Small intestine (tissue), 7 donors: Measurements from ENCODE around the gene RCOR3. TPM values are rescaled to one million over a fixed set of nuclear protein-coding genes. Genes with fewer than 3 reads are reported as not detected.
"Not testable (repeated sequence)": the region's sequence is repeated elsewhere in the genome, so short reads cannot be mapped to it uniquely, and the experiment has no call there.

Experiments used
- DNase-seq, 2 donors: peaks; one replicate each; pipeline versions ENCODE4 v3.0.0 to v3.0.0-alpha.2; 2013
- FAIRE-seq: peaks from 2 replicates; lab custom pipeline; 2012; peaks lifted over from hg19 to GRCh38; lab: Jason Lieb, UNC
- H3K27ac ChIP-seq, 3 donors: one replicate each; pipeline ENCODE4 v1.5.1; 2013; ENCODE audit warnings: low read length in 2 of 3, mild to moderate bottlenecking in 2 of 3, control low read depth in 1 of 3, inconsistent platforms in 1 of 3, low read depth in 1 of 3, moderate library complexity in 1 of 3
- H3K27me3 ChIP-seq, 3 donors: one replicate each; pipeline ENCODE4 v1.6.1; 2013; ENCODE audit warnings: low read length in 3 of 3, inconsistent platforms in 1 of 3; ENCODE audit not compliant: control insufficient read depth in 3 of 3, insufficient read depth in 3 of 3
- H3K36me3 ChIP-seq, 3 donors: one replicate each; pipeline ENCODE4 v1.6.1; 2013; ENCODE audit warnings: low read length in 3 of 3, inconsistent platforms in 1 of 3, low read depth in 1 of 3, mild to moderate bottlenecking in 1 of 3, moderate library complexity in 1 of 3; ENCODE audit not compliant: control insufficient read depth in 3 of 3, insufficient read depth in 2 of 3
- H3K4me1 ChIP-seq, 3 donors: one replicate each; pipeline ENCODE4 v1.6.1; 2013; ENCODE audit warnings: low read length in 2 of 3, inconsistent platforms in 1 of 3, low read depth in 1 of 3, mild to moderate bottlenecking in 1 of 3, moderate library complexity in 1 of 3; ENCODE audit not compliant: control insufficient read depth in 3 of 3, insufficient read depth in 2 of 3
- H3K4me3 ChIP-seq, 3 donors: one replicate each; pipeline ENCODE4 v1.5.1; 2013; ENCODE audit warnings: low read length in 3 of 3, control low read depth in 1 of 3, inconsistent platforms in 1 of 3, low read depth in 1 of 3, mild to moderate bottlenecking in 1 of 3, moderate library complexity in 1 of 3
- H3K9me3 ChIP-seq, 2 donors: one replicate each; pipeline ENCODE4 v1.6.1; 2013; ENCODE audit warnings: low read depth in 1 of 2, low read length in 1 of 2; ENCODE audit not compliant: control insufficient read depth in 2 of 2, insufficient read depth in 1 of 2
- WGBS, 3 donors: extraction: QIAGEN DNeasy Blood & Tissue Kit; methylation state at CpG; one replicate each; pipeline ENCODE4 v1.1.7; 2013; 5-methylcytosine and 5-hydroxymethylcytosine counted together
- polyA plus RNA-seq, 4 donors: library from polyadenylated mRNA; stranded (reverse) in 3 of 4; unstranded in 1 of 4; fragments of 200-250 nt in 3 of 4; fragments of 120-200 nt in 1 of 4; gene quantifications; one replicate each; pipeline versions ENCODE4 v1.2.1 to v1.2.3, GENCODE V29; 2013
- donor health status: healthy with polysubstance abuse.
- donor health status: control.
- donor health status: control.
- donor health status: Bipolar disorder and iron deficiency.
- donor health status: healthy.

The RCOR3 gene
- polyA plus RNA-seq, 4 donors, result 17.8 to 66.4 (median 30.3) TPM

DNA sequence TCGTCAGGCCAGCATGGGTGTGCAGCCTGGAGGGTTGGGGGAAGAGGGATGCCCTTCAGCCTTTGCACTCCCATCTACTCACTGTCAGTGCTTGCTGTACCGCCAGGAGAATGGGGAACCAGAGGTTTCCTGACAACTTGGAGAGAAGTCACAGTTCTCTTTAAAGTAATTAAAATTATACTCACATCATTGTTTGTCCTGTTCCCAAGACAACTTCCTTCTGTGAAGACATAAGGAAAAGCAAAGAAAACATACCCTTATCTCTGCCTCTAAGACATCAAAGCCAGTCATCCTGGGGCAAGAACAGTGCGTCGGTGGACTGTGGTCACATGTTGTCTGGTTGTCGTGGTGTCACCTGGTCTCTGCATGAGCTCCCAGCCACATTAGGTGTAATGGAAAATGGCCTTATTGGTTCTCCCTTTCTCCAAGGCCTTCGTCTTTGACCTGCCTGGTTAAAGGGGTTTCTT lies 85.0 kb downstream of the RCOR3 start:
- 16 to 55% (median 41%) methylated on average over 6 of the region's 6 CpGs for WGBS, 3 donors
- peaks cover 2 to 6% (median 5%) of the 10 kb centered on the region in 3 donors for H3K4me1 ChIP-seq
- FAIRE-seq, result no peak
- H3K27me3 ChIP-seq, result no peaks in the 10 kb centered on the region
- no peaks in the 10 kb centered on the region for H3K9me3 ChIP-seq
- peak overlapping the region in 1 of 3 donors; percentile 5 for H3K27ac ChIP-seq
- no peak overlapping the region for H3K4me3 ChIP-seq
- peaks cover 0 to 3% (median 0%) of the 10 kb centered on the region in 3 donors for H3K36me3 ChIP-seq
- peak; percentile 42 to 71 for DNase-seq

- 97 to 100% (median 99%) methylated on average over 2 of the region's 2 CpGs for WGBS, 3 donors
- FAIRE-seq, result no peak
Observed at GRCh38 chr1:211345719-211346118, 86.6 kb downstream of the RCOR3 start.

DNA sequence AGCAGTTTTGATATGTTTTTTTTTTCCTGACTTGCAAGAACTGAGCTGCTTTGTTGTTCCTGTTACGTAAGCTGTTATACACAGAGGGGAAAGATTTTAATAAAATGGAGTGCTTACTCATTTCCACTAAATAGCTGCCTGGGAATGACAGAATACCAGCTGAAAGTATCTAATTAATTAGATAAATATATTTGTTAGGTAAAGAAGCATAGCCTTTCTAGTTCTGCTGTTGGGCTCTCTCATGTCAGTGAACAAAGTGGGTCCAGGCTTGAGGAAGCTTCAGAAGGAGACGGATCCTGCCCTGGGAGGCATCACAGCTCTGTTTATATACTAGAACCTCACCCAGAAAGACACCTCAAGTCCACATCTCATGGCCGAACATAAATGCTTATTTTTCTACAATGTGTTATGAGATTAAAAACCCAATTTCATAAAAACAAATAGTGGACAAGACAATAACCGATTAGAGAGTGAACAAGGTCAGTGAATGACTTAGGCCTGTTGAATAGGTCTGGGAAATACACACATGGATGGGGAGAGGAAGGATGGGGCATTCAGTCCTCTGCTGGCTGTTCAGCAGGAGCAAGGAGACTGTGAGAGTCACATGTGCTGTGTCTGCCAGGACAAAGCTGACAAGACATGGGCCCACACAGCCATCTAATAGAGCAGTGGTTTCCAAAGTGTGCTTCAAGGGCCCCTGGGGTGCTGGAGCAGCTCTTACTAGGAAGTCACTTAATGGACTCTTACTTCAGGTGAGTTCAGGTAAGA lies 88.1 kb downstream of the RCOR3 start:
- H3K9me3 ChIP-seq, result peaks cover 0 to 8% of the 10 kb centered on the region in 2 donors
- H3K4me3 ChIP-seq, result no peak overlapping the region
- peaks cover 0 to 3% (median 0%) of the 10 kb centered on the region in 3 donors for H3K36me3 ChIP-seq
- FAIRE-seq (no peak), DNase-seq (no peak)
- H3K27me3 ChIP-seq, result no peaks in the 10 kb centered on the region
- WGBS, 3 donors, result 84 to 89% (median 88%) methylated on average over 4 of the region's 4 CpGs
- peaks cover 0 to 6% (median 2%) of the 10 kb centered on the region in 3 donors for H3K4me1 ChIP-seq
- no peak overlapping the region for H3K27ac ChIP-seq

More at GRCh38 chr1:211345719-211346118, 86.6 kb downstream of the RCOR3 start:
- DNase-seq, result no peak
- H3K9me3 ChIP-seq, result no peaks in the 10 kb centered on the region
- H3K36me3 ChIP-seq, result peaks cover 0 to 3% (median 0%) of the 10 kb centered on the region in 3 donors
- peaks cover 2 to 6% (median 4%) of the 10 kb centered on the region in 3 donors for H3K4me1 ChIP-seq
- H3K27me3 ChIP-seq, result no peaks in the 10 kb centered on the region
- H3K4me3 ChIP-seq, result no peak overlapping the region
- H3K27ac ChIP-seq, result no peak overlapping the region

- H3K36me3 ChIP-seq, result peaks cover 0 to 3% (median 0%) of the 10 kb centered on the region in 3 donors
- no peaks in the 10 kb centered on the region for H3K27me3 ChIP-seq
- DNase-seq (no peak), FAIRE-seq (no peak)
- peaks cover 0 to 11% of the 10 kb centered on the region in 2 donors for H3K9me3 ChIP-seq
- peaks cover 0 to 7% (median 5%) of the 10 kb centered on the region in 3 donors for H3K4me1 ChIP-seq
- H3K27ac ChIP-seq, result no peak overlapping the region
- H3K4me3 ChIP-seq, result no peak overlapping the region
Observed at GRCh38 chr1:211348547-211348946, 89.4 kb downstream of the RCOR3 start.

- Histone ChIP-seq H3K9me3 (peaks cover 0 to 11% of the 10 kb centered on the region in 2 donors), H3K4me3 (no peak overlapping the region), H3K27me3 (no peaks in the 10 kb centered on the region), H3K4me1 (peaks cover 0 to 7% (median 0%) of the 10 kb centered on the region in 3 donors), H3K36me3 (peaks cover 0 to 3% (median 0%) of the 10 kb centered on the region in 3 donors), H3K27ac (no peak overlapping the region)
- no peak for FAIRE-seq
- 34 to 74% (median 55%) methylated on average over 2 of the region's 2 CpGs for WGBS, 3 donors
- DNase-seq, result no peak
Observed at GRCh38 chr1:211349741-211350140, 90.6 kb downstream of the RCOR3 start.

DNA sequence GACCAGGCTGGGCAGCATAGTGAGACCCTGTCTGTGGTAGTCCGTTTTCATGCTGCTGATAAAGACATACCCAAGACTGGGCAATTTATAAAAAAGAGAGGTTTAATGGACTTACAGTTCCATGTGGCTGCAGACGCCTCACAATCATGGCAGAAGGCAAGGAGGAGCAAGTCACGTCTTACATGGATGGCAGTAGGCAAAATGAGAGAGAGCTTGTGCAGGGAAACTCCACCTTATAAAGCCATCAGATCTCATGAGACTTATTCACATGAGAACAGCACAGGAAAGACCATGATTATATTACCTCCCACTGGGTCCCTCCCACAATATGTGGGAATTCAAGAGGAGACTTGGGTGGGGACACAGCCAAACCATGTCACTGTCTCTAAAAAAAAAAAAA lies 92.9 kb downstream of the RCOR3 start:
- peaks cover 0 to 11% of the 10 kb centered on the region in 2 donors for H3K9me3 ChIP-seq
- not testable (repeated sequence) for H3K4me1 ChIP-seq, H3K27ac ChIP-seq, H3K36me3 ChIP-seq, H3K27me3 ChIP-seq, DNase-seq, FAIRE-seq, H3K4me3 ChIP-seq
- 95 to 98% (median 98%) methylated on average over 3 of the region's 3 CpGs for WGBS, 3 donors

- no peak overlapping the region for H3K27ac ChIP-seq
- no peak for FAIRE-seq
- no peak for DNase-seq
- no peak overlapping the region for H3K4me3 ChIP-seq
- peaks cover 0 to 9% (median 3%) of the 10 kb centered on the region in 3 donors for H3K36me3 ChIP-seq
- peaks cover 0 to 5% (median 0%) of the 10 kb centered on the region in 3 donors for H3K4me1 ChIP-seq
- H3K9me3 ChIP-seq, result peaks cover 0 to 11% of the 10 kb centered on the region in 2 donors
- no peaks in the 10 kb centered on the region for H3K27me3 ChIP-seq
- 94 to 100% (median 96%) methylated on average over 2 of the region's 2 CpGs for WGBS, 3 donors
Observed at GRCh38 chr1:211352465-211352864, 93.3 kb downstream of the RCOR3 start.

DNA sequence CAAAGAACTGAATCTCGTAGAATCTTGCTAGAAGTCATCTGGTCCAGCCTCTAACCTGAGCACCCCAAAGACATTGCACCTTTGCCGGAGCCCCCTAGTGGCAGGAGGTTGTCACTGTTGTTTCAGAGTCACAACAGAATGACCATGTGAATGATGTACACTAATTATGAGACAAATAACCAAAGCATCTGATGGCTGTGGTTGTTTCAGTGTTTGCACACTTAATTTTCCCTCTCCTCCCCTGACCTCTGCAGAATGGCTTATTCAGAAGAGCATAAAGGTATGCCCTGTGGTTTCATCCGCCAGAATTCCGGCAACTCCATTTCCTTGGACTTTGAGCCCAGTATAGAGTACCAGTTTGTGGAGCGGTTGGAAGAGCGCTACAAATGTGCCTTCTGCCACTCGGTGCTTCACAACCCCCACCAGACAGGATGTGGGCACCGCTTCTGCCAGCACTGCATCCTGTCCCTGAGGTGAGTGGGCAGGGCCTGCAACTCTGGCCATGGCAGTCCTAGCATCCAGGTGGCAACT lies 93.9 kb downstream of the RCOR3 start:
- no peaks in the 10 kb centered on the region for H3K27me3 ChIP-seq
- H3K27ac ChIP-seq, result no peak overlapping the region
- H3K36me3 ChIP-seq, result peaks cover 0 to 9% (median 3%) of the 10 kb centered on the region in 3 donors
- H3K4me1 ChIP-seq, result peaks cover 0 to 5% (median 0%) of the 10 kb centered on the region in 3 donors
- DNase-seq (peak in 1 of 2 donors; percentile 67), FAIRE-seq (no peak)
- no peak overlapping the region for H3K4me3 ChIP-seq
- peaks cover 0 to 11% of the 10 kb centered on the region in 2 donors for H3K9me3 ChIP-seq
- 49 to 66% (median 63%) methylated on average over 8 of the region's 8 CpGs for WGBS, 3 donors
